ENCODE results near the gene PEF1.
A peak's percentile ranks its signal among the peaks of the same experiment; 100 is the strongest.

Gene PEF1

DNA sequence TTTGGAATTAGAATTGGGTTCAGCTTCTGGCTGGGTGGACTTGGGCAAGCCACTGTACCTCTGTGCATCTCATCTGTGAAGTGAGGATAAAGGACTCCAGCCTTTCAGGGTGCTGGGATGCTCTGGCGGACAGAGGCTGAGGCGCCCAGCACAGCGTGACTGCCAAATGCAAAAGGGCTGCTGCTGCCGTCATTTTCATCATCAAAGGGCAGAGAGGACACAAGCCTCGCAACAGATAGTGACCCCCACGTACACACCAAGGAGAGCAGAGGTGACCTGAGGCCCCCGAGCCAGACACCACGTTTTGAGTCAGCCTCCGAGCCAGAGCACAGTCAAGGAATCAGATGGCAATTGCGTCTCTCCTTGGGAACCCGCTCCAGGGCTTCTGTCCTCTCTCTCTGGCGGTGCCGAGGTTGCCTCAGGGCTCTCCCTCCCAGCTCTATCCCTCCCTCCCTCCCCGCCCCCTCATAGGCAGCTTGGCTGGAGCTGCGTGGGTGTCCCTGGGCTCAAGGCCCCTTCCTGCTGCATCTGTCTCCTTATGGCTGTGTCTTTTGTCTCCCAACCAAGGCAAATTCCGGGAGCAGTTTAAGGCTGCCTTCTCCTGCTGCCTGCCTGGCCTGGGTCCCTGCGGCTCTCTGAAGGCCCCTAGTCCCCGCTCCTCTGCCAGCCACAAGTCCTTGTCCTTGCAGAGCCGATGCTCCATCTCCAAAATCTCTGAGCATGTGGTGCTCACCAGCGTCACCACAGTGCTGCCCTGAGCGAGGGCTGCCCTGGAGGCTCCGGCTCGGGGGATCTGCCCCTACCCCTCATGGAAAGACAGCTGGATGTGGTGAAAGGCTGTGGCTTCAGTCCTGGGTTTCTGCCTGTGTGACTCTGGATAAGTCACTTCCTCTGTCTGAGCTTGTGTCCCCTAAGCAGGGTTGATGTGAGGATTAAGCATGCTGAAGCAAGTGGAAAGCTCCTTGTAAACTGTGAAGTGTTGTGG is 18.2 kb downstream of the PEF1 start:
- DNase-seq = no peak

DNA sequence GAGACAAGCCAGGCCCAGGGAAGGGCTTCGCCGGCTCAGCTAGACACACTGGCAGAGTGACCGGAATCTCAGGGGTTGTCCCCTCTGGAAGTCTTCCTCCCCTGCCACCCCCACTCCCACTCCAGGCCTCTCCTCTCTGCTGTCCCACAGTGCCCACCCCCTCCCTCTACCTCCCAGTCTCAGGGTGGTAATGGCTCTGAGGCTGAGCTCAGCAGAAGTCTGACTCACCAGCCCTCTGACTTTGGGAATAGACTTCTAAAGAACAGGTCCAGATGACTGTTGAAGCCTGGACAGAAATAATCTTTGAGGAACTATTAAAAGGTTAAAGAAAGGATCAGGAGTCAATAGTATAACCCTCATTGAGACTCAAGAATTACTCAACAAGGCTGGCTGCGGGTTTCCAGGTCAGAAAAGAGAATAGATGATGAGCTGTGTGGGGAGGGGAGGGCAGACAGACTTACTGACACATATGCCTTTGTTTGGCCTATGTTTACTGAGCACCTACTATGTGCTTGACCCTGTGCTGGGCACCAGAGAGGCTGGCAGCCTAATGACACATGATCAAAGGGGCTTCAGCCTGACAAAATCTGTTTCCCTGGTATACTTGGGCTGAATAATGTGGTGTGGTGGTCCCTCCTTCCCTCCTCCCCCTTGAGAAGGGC is 19.0 kb downstream of the PEF1 start:
- DNase-seq = no peak

DNA sequence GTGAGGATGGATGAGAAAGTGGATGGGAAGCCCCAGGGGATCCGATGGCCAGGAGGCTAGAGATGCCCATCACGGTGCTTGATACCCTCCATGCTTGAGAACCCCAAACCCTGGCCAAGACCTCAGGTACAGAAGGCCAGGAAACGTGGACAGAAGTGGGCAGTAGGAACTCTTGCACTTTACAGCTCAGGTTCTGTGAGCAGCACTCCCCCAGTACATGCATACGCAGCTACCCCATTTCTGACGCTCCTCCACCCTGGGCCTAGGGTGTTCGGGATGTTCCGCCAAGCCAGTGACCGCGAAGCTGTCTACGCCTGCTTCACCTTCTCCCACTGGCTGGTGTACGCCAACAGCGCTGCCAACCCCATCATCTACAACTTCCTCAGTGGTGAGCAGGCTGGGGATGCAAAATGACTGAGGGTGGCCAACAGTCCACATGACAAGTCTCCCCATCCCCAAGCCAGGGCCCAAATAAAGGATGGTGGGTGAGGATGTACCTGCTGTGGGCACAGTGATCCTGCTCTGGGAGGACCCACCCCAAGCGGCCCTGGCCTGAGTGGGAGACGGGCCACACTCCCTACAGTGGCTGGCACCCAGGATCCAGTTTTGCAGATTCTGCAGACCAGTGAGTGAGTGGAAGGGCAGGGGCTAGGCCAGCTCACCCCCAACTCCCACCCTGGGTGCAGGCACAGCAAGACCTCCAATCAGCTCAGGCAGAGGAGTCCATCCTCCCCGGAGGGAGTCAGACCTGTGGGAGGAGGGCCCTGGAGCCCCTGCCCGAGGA is 19.8 kb downstream of the PEF1 start:
- DNase-seq = no peak

DNA sequence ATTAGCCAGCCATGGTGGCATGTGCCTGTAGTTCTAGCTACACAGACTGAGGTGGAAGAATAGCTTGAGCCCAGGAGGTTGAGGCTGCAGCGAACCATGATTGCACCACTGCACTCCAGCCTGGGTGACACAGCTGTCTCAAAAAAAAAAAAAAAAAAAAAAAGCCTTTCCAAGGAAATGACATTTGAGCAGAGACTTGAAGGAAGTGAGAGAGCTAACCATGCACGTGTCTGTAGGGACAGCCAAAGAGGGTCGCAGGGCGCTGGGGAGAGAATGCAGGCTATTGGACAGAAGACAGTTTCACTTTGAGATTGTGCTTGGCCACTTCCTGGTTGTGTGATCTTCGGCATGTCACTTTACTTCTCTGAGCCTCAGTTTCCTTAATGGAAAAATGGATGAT is 20.4 kb downstream of the PEF1 start:
- DNase-seq = no peak

DNA sequence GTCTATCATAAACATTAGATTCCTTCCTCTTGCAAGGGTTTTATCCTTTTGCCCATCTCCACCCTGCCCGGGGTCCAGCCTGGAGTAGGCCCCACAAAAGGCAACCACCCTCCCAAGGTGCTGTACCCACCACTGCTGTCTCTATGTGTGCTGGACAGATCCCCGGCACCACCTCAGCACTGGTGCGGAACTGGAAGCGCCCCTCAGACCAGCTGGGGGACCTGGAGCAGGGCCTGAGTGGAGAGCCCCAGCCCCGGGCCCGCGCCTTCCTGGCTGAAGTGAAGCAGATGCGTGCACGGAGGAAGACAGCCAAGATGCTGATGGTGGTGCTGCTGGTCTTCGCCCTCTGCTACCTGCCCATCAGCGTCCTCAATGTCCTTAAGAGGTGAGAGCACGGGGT is 21.3 kb downstream of the PEF1 start:
- DNase-seq = no peak

DNA sequence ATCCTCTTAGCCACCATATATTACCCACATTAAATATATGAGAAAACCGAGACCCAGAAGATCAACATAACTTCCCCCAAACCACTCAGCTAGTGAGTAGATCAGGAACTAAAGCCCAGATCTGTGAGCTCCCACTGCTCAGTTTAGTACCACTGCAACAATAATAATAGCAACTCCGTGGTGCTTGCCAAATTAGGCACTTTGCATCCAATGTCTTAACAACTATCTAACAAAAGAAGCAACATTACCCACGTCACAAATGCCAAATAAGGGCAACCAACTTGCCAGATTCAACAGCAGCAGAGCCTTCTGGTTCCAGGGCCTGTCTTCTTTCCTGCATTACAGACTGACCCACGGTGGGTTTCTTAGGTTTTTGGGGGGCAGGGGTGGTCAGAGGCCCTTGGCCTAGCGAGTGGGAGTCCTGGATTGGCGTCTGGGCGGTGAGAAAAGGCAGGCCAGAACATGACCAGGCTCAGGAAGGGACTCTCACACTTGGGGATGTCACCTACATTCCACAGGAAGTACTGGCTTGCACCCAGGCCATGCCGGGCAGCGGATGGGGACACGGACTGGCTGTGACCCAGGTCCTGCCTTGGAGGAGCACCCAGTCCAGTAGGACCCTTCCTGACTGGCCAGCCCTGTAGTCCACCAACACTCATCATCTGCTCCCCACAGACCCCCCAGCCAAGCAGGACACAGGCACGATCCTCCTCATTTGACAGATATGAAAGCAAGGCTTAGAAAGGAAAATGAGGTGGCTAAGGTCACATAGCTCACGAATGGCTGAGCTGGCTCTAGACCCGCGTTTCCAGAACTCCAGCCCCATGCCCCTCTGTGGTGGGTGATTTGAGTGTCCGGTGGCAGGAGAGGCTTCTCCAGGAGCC is 22.6 kb downstream of the PEF1 start:
- no peak for DNase-seq

- DNase-seq = no peak
Observed at GRCh38 chr1:31621498-31621820, 23.2 kb downstream of the PEF1 start.

- DNase-seq = no peak
Observed at GRCh38 chr1:31620631-31621497, 23.8 kb downstream of the PEF1 start.

DNA sequence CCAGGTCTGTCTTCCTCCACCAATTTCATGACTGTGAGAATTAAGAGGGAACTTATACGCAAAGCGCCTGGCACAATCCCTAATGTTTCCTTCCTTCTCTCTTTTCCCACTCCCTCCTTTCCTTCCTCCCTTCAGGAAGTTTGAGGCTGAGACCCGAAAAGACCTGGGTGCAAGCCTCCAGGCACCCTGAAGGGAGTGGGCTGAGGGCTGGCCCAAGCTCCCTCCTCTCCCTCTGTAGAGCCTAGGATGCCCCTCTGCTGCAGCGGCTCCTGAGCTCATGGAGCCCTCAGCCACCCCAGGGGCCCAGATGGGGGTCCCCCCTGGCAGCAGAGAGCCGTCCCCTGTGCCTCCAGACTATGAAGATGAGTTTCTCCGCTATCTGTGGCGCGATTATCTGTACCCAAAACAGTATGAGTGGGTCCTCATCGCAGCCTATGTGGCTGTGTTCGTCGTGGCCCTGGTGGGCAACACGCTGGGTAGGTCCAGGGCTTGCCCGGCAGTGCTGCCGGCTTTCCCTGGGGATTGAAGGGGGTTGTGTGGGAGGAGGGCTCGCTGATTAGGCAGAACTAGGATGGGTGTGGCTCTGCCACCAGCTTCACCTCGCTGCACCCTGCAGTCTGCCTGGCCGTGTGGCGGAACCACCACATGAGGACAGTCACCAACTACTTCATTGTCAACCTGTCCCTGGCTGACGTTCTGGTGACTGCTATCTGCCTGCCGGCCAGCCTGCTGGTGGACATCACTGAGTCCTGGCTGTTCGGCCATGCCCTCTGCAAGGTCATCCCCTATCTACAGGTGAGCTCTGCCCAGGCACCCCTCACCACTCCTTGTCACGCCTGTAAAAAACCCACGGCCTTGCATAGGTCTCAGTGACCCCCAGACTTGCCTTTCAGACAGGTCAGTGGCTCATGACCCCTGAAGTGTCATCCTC is 25.5 kb downstream of the PEF1 start:
- no peak for DNase-seq

DNA sequence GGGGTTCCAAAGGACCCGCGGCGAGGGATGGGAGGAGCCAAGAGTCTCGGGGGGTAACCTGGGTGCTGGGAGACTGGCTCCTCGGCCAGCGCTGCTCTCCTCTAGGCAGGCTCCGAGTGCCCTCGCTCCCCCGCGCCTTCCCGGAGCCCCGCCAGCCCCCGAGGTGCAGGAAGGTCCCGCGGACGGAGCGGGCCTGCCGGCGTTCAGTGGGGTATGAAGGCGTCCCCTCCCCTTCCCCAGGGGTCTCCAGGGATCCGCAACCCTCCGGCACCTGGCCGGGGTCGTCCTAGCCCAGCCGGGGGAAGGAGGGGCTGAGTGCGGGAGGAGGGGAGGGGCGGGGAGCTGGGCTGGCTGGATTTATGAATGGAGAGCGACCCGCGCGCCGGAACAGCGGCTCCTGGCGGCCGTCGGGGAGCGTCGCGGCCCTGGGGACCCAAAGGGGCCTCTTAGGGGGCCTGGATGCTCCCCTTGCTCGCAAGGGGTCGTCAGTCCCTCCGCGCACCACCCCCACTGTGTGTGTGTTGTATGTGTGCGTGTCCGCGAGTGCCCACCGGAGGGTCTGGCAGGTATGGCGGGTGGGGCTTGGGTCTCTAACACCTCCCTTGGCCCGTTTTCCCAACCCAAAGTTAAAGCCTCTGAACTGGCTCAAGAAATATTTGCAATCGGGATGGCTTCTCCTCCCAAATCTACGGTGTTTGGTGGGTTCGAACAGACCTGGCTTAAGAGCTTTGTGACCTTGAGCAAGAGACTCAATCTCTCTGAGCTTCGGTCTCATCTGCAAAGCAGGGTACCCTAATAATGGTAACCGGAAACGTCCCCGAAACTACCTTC is 26.5 kb downstream of the PEF1 start:
- DNase-seq = peak; percentile 70

DNA sequence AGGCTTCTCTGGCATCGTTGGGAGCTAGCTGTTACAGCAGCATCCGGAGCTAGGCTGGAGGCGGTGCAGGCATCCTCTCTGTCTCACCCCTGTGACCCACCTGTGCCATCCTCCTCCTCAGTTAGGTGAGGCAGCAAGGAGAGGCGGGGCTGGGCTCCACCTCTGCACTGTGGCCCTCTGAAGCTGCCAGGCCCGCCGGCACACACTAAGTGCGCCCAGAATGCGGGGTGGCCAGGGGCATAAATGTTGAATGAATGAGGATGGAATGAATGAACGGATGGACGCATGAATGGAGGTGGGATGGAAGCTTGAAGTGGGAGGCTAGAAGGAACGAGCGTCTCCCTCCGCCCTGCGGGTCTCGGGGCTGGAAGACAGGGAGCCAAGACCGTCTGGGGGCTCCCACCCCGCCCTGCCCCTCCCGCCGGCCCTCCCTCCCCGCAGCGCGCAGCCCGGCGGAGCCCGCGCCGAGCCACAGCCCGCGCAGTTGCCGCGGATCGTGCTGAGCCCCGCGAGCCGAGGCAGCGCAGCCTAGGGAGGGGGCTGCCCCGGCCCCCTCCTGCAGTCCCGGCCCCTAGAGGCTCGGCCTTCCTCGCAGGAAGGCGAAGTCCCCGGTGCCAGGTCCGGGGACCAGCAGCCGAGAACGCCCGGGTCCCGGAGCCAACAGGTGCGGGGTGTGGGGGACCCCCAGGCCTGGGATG is 27.3 kb downstream of the PEF1 start, which contains the start of gene HCRTR1:
Gene HCRTR1, plus strand, starts transcription at position 472 of the 698 bp plus-strand sequence. CDS start 1,504 bp downstream, outside the sequence.
- DNase-seq = no peak

DNA sequence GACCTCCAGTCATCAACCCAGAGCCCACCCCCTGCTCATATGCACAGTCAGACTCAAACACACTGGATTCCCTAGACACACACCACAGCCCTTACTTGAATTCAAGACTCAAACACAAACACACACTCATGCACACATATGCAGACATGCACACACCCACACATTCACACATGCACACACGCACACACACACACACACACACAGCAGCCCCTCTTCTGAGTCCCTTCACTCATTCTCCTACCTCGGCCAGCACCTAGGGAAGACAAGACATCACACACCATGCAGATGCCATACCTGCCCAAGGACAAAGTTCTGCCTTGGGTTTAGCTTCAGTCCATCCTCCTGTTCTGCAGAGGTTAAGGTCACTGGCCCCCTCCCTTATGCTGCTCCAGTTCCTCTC is 28.7 kb downstream of the PEF1 start:
- no peak for DNase-seq

- DNase-seq = no peak
Observed at GRCh38 chr1:31615414-31615813, 29.3 kb downstream of the PEF1 start.

GRCh38 chr1:31614414-31615005 is 30.2 kb downstream of the PEF1 start:
- no peak for DNase-seq

- DNase-seq = no peak
Observed at GRCh38 chr1:31609514-31610118, 35.1 kb downstream of the PEF1 start.

DNA sequence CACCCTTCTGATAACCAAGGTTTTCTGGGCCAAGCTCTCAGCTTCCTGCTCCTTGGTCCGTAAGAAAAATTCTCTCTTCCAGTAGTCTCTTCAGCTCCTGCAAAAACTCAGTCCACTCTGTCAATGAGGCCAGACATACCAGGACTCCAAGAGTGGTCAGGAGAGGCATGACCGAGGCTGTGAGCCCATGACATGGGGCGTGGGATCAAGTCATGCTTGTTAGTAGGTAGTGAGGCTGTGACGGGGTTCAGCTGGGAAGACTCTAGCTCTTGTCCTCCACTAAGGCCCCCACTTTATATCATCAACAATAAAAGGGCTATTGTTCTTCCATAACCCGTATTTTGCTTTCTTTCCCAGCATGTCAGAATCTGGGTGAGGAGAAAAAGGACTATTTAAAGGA is 37.3 kb downstream of the PEF1 start:
- DNase-seq = no peak

- no peak for DNase-seq
Observed at GRCh38 chr1:31605908-31606427, 38.7 kb downstream of the PEF1 start.
